Adrenal gland (tissue), 5 donors: ENCODE results near the gene LMAN1.

ENCODE experiments used
- POLR2A ChIP-seq, 2 donors: fragments of 450-650 bp; IDR thresholded peaks; one replicate each; pipeline ENCODE4 v1.6.1; 2017; ENCODE audit warnings: antibody characterized with exemption in 2 of 2, mild to moderate bottlenecking in 2 of 2, moderate library complexity in 1 of 2
- TF ChIP-seq, protein P1 (sequence below), 6 experiments: fragments of 450-650 bp in 4 of 6; fragments of 200-600 bp in 2 of 6; sonication (generic) in 1 of 6; IDR thresholded peaks; 1 replicate in 5 of 6; 2 replicates in 1 of 6; pipeline versions ENCODE4 v1.5.1 to v1.8.0; 2016 to 2021; ENCODE audit warnings: antibody characterized with exemption in 6 of 6, mild to moderate bottlenecking in 2 of 6, moderate library complexity in 1 of 6
- donor health status: DM: no; HTN: no; CAD: no.

DNA sequence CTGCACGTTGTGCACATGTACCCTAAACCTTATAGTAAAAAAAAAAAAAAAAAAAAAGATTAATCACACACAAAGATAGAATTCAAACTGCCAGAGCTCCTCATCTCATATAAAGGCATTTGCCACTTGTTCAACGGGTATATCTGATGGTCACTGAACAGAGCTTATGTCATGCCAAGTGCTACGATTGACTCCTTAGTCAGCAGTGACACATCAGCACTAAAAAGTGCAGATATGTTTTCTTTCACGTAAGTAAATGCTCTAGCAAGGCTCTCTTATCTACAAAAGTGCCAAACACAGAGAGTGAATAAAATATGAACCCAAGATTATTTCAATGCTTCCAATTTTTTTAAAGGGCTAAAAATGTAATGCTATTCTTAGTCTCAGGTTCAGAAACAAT lies 1.1 kb downstream of the LMAN1 start:
- TF ChIP-seq, protein P1, sequence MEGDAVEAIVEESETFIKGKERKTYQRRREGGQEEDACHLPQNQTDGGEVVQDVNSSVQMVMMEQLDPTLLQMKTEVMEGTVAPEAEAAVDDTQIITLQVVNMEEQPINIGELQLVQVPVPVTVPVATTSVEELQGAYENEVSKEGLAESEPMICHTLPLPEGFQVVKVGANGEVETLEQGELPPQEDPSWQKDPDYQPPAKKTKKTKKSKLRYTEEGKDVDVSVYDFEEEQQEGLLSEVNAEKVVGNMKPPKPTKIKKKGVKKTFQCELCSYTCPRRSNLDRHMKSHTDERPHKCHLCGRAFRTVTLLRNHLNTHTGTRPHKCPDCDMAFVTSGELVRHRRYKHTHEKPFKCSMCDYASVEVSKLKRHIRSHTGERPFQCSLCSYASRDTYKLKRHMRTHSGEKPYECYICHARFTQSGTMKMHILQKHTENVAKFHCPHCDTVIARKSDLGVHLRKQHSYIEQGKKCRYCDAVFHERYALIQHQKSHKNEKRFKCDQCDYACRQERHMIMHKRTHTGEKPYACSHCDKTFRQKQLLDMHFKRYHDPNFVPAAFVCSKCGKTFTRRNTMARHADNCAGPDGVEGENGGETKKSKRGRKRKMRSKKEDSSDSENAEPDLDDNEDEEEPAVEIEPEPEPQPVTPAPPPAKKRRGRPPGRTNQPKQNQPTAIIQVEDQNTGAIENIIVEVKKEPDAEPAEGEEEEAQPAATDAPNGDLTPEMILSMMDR (IDR thresholded peaks at IDR 0.05) = no peak
- peak in 1 of 2 donors; percentile 61 for TF ChIP-seq POLR2A (IDR thresholded peaks at IDR 0.05)
